ENCODE results near the gene PRCD.
A peak's percentile ranks its signal among the peaks of the same experiment; 100 is the strongest.

PRCD gene, protein sequence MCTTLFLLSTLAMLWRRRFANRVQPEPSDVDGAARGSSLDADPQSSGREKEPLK

DNA sequence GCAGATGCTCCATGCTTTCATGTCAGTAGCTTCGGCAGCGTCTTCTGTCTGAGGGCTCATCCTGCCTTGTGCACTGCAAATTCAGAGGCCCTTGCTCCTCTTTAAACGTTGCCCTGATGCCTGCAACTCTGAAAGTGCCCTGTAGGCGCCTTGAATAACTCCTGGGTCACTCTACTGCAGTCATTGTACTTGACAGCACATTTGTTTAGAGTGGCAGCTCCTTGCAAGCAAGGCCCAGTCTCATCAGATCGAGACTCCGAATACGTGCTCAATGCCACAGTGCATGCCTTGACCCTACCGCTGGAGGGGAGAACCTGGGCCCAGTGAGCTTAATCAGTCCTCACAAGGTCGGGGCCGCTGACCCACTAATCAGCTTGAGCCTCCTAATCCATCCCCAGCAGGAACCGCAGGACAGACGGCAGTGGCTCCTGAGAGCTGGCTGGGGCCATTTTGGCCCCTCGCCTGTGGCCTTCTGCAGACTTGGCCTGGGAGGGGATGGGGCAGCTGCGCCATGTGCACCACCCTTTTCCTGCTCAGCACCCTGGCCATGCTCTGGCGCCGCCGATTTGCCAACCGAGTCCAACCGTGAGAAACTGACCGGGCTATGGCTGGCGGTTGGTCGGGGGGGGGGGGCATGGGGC, at the start of gene PRCD:
Gene PRCD, plus strand, starts transcription at position 414 of the 641 bp plus-strand sequence. Its CDS starts 98 bp downstream, at position 512.
- no peak for DNase-seq

GRCh38 chr17:76490112-76490710, 49.6 kb upstream of the PRCD start:
- no peak for DNase-seq

- DNase-seq = no peak
Observed at GRCh38 chr17:76491271-76492122, 48.3 kb upstream of the PRCD start.

GRCh38 chr17:76492123-76492988, 47.5 kb upstream of the PRCD start:
- DNase-seq = no peak

- DNase-seq = peak in 1 of 4 experiments; percentile 16
Observed at GRCh38 chr17:76492989-76493501, 46.8 kb upstream of the PRCD start.

DNA sequence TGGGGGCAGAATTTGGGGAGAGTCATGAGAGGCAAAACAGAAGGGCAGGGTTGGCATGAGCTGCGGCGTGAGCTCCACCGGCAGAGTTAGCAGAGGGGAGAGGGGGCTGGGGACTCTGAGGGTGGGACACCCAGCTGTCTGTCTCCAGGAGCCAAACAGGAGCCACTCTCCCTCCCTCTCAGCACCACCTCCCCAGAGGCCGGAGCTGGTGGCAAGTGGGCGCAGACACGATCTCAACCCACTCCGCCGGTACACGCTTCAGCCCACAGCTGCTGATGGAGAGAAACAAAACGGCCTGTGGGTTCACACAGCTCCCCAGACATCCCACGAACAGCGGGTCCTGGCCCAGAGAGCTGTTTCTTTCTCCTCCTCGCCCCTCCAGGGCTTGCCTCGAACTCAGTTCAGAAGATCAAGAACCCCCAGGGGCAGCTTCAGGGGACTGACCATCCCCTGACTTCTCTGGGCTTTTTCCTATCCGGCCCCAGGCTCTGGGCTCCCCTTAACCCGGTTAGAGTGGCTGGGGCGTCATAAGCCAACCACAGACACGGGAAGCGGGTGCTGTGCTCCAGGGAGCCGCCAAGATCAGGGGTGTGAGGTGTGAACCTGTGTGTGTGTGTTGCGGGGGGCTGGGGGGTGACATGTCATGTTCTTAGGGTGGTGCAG, 46.2 kb upstream of the PRCD start:
- DNase-seq = no peak

GRCh38 chr17:76495663-76496400, 44.0 kb upstream of the PRCD start:
- DNase-seq = no peak

DNA sequence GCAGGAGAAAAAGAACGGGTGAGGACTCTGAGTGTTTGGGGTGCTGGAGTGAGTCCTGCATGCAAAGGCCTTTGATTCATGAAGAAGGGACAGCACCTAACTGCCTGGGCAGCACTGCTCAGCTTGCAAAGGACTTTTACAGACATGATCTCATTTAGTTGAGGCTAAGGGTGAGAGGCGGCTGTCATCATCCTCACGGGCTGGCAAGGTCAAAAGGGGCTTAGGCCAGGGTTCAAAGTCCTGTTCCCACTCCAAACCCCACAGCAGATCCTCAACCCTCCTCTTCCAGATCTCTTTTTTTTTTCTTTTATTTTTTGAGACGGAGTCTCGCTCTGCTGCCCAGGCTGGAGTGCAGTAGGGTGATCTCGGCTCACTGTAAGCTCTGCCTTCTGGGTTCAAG, 43.4 kb upstream of the PRCD start:
- DNase-seq = no peak

DNA sequence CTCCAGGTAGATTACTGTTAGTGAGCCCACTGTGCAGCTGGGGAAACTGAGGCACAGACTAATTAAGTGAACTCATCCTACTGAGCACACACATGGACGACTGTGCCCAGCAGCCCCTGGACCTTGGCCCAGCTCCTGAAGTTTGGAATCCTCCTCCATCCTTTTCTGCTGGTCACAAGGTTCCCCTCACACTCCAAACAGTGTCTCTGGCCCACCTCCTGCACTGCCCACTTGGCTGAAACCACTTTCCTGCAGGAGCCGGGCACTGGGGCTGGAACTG, 42.2 kb upstream of the PRCD start:
- DNase-seq = no peak

DNA sequence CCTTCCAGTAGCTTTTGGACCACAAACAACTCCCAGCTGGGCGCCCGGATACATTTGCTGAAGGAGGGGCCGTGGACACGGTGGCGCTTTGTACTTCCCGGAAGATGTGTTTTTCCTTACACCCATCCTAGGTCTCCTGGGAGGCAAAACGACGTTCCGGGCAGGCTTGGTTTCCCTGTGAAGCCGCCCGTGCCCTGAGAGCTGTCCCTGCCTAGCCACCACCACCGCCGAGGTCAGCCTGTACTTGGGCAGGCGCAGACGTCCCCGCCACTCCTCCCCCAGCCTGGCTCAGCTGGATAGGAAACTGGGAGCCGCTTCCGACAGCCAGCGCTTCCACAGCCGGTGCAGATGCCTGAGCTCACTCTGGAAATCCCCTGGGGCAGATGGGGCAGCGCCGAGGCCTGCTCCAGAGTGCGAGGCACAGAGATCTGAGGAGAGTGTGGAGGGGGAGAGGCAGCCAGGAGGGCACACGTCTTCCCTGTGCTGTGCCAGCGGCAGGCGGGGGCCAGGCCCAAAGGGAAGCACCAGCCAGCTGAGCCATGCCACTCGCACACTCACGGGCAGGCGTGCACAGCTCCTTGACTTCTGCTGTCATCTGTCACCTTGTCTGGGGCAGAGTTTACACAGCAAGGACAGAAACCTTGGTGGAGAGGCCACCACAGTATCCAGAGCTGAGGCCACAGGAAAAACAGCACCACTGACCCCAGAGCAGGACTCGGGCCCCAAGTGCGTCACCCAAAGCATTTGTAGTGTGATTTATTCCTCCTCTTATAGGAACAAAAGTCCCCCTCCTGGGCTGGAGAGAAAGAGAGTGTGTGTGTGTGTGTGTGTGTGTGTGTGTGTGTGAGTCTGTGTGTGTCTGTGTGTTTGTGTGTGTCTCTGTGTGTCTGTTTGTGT, 41.6 kb upstream of the PRCD start:
- no peak for DNase-seq

DNA sequence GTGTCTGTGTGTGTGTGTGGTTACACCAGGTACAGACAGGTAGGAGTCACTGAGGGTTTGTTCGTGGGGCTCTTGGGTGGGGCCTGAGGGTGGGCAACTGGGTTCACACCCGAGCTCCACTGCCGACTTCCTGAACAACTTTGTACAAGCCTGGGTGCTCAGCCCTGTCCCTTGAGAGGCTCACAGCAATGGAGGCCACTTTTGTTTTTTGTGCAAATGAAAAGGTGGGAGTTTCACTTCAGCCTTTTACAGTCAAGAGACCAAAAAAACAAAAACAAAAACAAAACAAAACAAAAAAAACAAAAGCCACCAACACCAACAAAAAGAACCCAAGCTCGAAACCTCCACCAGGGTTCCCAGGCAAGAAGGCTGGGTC, 41.0 kb upstream of the PRCD start:
- DNase-seq = no peak

DNA sequence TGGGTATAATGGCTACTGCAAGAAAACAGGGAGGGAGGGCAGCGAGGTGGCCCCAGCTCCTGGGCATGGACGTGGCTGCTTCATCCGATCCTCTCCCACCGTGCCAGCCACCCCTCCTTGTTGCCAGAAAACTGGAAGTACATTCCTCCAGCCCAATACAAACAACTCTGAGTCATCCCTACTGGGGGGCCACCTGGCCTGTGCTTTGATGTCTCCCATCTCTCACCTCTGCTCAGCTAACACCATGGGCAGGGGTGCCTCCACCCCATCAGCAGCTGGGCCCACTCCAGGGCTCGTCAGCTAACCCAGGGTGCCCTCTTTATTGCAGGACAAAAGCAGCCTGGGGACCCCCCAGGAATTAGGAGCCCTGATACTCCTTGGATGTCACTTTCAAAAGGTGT, 40.6 kb upstream of the PRCD start:
- no peak for DNase-seq

DNA sequence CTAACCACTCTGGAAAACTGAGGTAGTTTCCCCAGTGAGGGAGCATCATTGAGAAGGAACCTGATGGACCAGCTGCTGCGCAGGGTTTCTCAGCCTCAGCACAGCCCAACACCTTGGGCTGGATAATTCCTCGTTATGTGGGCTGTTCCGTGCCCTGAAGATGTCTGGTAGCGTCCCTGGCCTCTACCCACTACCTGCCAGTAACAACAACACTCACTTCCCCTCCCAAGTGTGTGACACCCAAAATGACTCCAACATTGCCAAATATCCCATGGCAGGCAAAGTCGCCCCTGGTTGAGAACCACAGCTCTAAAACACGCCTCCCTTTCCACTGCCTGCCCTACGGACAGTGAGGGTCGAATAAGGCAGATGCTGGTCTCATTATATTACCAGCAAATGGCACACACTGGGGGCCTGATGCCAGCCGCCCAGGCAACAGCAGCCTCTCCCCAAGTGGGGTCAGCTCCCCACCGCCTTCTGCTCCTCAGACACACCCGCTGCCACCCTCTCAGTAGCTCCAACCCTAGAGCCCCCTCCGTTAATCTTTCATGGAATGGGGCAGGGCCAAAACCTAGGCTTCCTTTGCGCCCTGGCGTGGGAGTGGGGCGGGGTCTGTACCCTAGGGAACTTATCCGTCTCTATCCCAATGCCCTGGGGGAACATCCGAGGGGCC, 39.6 kb upstream of the PRCD start:
- DNase-seq = no peak

DNA sequence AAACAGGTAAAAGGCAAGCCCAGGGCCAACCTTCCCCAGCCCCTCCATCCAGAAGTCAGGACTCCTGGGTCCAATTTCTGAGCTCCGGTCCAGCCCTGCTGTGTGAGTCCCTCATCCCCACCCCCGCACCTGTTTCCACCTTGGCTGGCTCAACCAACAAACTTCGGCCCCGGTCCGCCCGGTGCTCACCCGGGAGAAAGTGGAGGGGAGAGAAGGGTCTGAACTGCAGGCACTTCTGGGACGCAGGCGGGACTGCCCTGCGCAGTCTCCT, 39.2 kb upstream of the PRCD start:
- no peak for DNase-seq

DNA sequence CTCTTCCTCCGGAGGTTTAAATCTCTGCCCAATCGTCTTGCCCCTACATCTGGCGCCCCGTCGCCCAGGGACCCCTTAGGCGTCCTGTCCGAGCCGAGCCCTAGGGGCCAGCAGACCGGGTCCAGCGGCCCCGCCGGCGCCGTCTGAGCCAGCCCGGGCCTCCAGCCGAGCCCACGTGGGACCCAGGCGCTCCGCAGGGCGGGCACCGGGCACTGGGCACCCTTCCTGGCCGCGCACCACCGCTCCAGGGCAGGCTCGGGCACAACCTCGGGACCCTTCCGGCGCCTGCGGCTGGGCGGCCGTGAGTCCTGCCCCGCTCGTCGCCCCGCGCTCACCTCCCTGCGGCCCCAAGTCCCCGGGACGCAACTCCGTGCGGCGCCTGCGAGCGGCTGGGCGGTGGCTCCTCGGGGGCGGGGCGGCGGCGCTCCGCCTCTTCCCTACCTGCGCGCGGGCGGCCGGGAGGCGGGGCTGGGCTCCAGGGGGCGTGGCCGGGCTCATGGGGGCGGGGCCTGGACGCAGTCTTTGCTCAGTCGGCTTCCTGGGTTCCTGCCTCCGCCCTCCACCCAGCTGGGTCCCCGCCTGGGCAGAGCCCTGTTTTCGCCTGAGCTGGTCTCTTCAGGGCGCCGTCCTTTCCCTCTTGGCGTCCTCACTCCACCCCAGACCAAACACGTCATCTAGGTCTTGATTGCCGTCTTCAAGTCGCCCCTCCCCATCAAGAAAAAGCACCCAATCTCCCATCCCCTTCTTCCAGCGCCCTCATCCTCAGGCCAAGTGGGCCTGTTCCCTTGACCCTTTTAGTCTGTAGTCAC, 38.6 kb upstream of the PRCD start, which contains the start of gene RHBDF2:
Gene RHBDF2, minus strand, starts transcription at position 406 of the 809 bp plus-strand sequence. CDS start 19,899 bp downstream, outside the sequence.
- DNase-seq = peak; percentile 87 to 96 (median 88)

GRCh38 chr17:76501827-76502307, 38.0 kb upstream of the PRCD start:
- no peak for DNase-seq

DNA sequence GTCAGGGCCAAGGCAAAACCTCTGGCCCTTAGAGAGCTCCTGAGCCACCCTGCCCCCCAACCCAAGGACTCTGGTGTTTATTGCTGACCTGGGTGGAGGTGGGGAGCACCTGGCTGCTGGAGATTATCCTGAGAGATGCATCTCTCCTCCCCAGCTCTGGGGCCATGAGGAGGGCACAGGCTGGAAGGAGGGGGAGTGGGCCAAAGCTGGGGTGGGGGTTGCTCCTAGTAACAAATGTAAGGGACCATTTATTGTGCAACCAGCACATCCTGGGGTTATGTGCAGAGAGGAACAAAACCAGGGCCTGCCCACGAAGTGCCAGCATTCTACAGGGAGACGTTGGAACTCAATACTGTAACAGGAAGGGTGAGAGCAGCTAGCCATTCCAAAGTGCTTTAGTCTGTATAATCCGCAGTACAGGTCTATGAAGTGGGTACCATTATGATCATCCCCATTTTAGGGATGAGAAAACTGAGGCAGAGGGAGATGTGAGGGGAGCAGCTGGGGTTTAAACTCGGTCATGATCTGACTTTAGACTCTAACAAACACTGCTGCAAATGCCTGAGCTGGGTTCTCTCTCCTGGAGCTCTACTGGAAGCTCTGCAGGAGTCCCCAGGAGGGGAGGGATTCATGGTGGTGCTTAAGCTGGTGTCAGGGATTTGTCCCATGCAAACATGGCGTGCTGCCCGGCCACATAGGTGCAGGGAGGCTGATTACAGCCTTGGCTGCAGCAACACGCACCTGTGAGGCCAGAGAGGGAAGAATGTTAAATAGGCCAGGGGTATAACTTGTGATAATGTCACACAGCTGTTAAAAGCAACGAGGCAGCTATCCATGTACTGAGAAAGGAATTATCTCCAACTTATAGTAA, 37.3 kb upstream of the PRCD start:
- no peak for DNase-seq

- no peak for DNase-seq
Observed at GRCh38 chr17:76504117-76504516, 35.7 kb upstream of the PRCD start.

Measured in activated CD4-positive, CD25-positive, alpha-beta regulatory T cell (primary cell).